A549 (cell line): ENCODE measurements around the gene SLC38A4.

Experiments used
- BHLHE40 ChIP-seq: IDR thresholded peaks from 2 replicates; pipeline ENCODE4 v1.6.1; 2012; ENCODE audit warnings: low read depth, low read length, inconsistent platforms
- CEBPB ChIP-seq, 2 experiments: fragments of >200 bp in 1 of 2; sonication (Bioruptor Twin) in 1 of 2; formaldehyde crosslinking in 1 of 2; IDR thresholded peaks; 2 replicates each; pipeline ENCODE4 v1.6.1; 2012 to 2016
- CHD2 ChIP-seq: fragments of 150-350 bp; IDR thresholded peaks from 2 replicates; pipeline ENCODE4 v1.6.1; 2014; ENCODE audit warnings: low read length; ENCODE audit not compliant: partially characterized antibody
- CTCF ChIP-seq: fragments of >200 bp; sonication (Bioruptor Twin); formaldehyde crosslinking; IDR thresholded peaks from 3 replicates; pipeline ENCODE4 v1.5.1; 2016
- ELK1 ChIP-seq: fragments of 150-350 bp; IDR thresholded peaks from 2 replicates; pipeline ENCODE4 v1.6.1; 2014; ENCODE audit warnings: low read depth, mild to moderate bottlenecking, low read length
- FOSL2 ChIP-seq, 2 experiments: fragments of 450-650 bp in 1 of 2; fragments of >200 bp in 1 of 2; sonication (Bioruptor Twin) in 1 of 2; formaldehyde crosslinking; IDR thresholded peaks; 2 replicates each; pipeline versions ENCODE4 v1.5.0 to v1.6.1; 2016 to 2020; ENCODE audit warnings: mild to moderate bottlenecking in 1 of 2, moderate library complexity in 1 of 2
- HES2 ChIP-seq: fragments of >200 bp; sonication (Bioruptor Twin); formaldehyde crosslinking; IDR thresholded peaks from 2 replicates; pipeline ENCODE4 v1.6.1; 2016
- MAZ ChIP-seq: fragments of 150-350 bp; IDR thresholded peaks from 2 replicates; pipeline ENCODE4 v1.6.1; 2014; ENCODE audit warnings: antibody characterized with exemption, low read depth, low read length, borderline replicate concordance
- NFE2L2 ChIP-seq: fragments of 150-350 bp; conservative IDR thresholded peaks from 2 replicates; pipeline ENCODE4 v1.6.1; 2014; ENCODE audit warnings: low read length
- NR3C1 ChIP-seq: fragments of >200 bp; sonication (Bioruptor Twin); formaldehyde crosslinking; IDR thresholded peaks from 3 replicates; pipeline ENCODE4 v1.6.1; 2017
- PBX3 ChIP-seq: IDR thresholded peaks from 2 replicates; pipeline ENCODE4 v1.6.1; 2012
- POLR2A ChIP-seq: IDR thresholded peaks from 2 replicates; pipeline ENCODE4 v1.6.1; 2012; ENCODE audit warnings: mild to moderate bottlenecking, low read length
- REST ChIP-seq: fragments of 200-600 bp; sonication (generic); IDR thresholded peaks from 2 replicates; pipeline ENCODE4 v1.6.1; 2016; ENCODE audit warnings: antibody characterized with exemption, mild to moderate bottlenecking, moderate library complexity
- USF2 ChIP-seq: fragments of 450-650 bp; IDR thresholded peaks from 2 replicates; pipeline ENCODE4 v1.6.1; 2014; ENCODE audit warnings: antibody characterized with exemption

GRCh38 chr12:46830731-46831334, 5.0 kb upstream of the SLC38A4 start:
- TF ChIP-seq POLR2A (no peak), USF2 (no peak), BHLHE40 (no peak), MAZ (no peak), CTCF (no peak), HES2 (no peak), FOSL2 (IDR thresholded peaks at IDR 0.05) (no peak), FOSL2 (CRISPR knock-in tag; IDR thresholded peaks at IDR 0.05) (no peak), CHD2 (no peak), PBX3 (no peak), NR3C1 (no peak), ELK1 (no peak), CEBPB (IDR thresholded peaks at IDR 0.05) (no peak), REST (no peak), NFE2L2 (no peak)
